GM19238 (cell line): ENCODE data around the gene PLCZ1.

Experiments used
- DNase-seq: peaks from one replicate; pipeline ENCODE4 v3.0.0; 2011; ENCODE audit warnings: low spot score; ENCODE audit not compliant: insufficient read length

Gene PLCZ1

GRCh38 chr12:18634382-18634781 is 103.4 kb downstream of the PLCZ1 start:
- DNase-seq: no peak
